Right atrium auricular region (tissue), 2 donors: ENCODE measurements around the gene GPR180. TPM values are rescaled to one million over a fixed set of nuclear protein-coding genes. Genes with fewer than 3 reads are reported as not detected.

Experiments
- DNase-seq: peaks from one replicate; pipeline ENCODE4 v3.0.0-alpha.2; 2019; ENCODE audit warnings: low spot score
- H3K27ac ChIP-seq, 2 donors: fragments of 200-600 bp; sonication (generic); 1 replicate in 1 of 2; 2 replicates in 1 of 2; pipeline ENCODE4 v1.5.1; 2016 to 2019
- H3K27me3 ChIP-seq, 2 donors: fragments of 200-600 bp; sonication (generic); one replicate each; pipeline versions ENCODE4 v1.5.1 to v1.6.0; 2017 to 2019
- H3K36me3 ChIP-seq: fragments of 200-600 bp; sonication (generic); one replicate; pipeline ENCODE4 v1.5.1; 2016
- H3K4me1 ChIP-seq, 2 donors: fragments of 200-600 bp; sonication (generic); one replicate each; pipeline versions ENCODE4 v1.5.1 to v1.6.0; 2017 to 2019
- H3K4me3 ChIP-seq, 2 donors: fragments of 200-600 bp; sonication (generic); 1 replicate in 1 of 2; 2 replicates in 1 of 2; pipeline ENCODE4 v1.5.1; 2017 to 2019; ENCODE audit warnings: mild to moderate bottlenecking in 1 of 2, moderate library complexity in 1 of 2
- H3K9me3 ChIP-seq, 2 donors: fragments of 200-600 bp; sonication (generic); one replicate each; pipeline ENCODE4 v1.5.1; 2019
- total RNA-seq, 2 donors: library from RNA; depleted of rRNA; stranded (reverse); fragments of >200 nt; gene quantifications; one replicate each; pipeline ENCODE4 v1.1.0, GENCODE V29; 2016
- TF ChIP-seq, protein P1 (sequence below), 2 donors: fragments of 200-600 bp; sonication (generic); IDR thresholded peaks; one replicate each; pipeline ENCODE4 v1.5.1; 2019; ENCODE audit warnings: antibody characterized with exemption in 2 of 2

The GPR180 gene
- total RNA-seq, 2 donors from 2014 or later: 3.8 to 5.0 TPM

DNA sequence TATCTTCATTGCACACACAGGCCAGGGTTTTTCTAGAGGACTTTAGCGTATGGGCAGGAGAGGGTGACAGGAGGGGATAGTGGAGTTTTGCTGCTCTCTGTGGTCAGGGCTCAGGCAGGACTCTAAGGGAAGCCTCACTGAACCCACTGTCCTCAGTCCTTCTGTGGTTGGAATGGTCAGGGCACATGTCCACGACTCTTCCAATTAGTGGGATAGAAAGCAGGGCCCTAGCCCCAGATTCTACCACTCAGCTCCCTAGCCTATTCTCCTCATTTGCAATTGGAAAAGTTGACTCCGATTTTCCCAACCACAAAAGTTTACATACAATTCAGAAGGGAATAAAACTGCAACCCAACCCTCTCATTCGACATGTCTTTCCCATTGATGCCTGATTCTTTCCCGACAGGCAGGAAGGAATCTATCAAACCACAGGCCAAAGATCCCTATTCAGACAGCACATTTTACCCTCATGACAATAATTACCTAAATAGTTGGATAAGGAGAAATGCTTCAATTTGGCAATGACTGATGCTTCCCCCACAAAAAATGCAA lies 43.9 kb upstream of the GPR180 start:
- no peaks in the 10 kb centered on the region for H3K36me3 ChIP-seq
- H3K27ac ChIP-seq: no peak overlapping the region
- no peaks in the 10 kb centered on the region for H3K27me3 ChIP-seq
- TF ChIP-seq, protein P1, sequence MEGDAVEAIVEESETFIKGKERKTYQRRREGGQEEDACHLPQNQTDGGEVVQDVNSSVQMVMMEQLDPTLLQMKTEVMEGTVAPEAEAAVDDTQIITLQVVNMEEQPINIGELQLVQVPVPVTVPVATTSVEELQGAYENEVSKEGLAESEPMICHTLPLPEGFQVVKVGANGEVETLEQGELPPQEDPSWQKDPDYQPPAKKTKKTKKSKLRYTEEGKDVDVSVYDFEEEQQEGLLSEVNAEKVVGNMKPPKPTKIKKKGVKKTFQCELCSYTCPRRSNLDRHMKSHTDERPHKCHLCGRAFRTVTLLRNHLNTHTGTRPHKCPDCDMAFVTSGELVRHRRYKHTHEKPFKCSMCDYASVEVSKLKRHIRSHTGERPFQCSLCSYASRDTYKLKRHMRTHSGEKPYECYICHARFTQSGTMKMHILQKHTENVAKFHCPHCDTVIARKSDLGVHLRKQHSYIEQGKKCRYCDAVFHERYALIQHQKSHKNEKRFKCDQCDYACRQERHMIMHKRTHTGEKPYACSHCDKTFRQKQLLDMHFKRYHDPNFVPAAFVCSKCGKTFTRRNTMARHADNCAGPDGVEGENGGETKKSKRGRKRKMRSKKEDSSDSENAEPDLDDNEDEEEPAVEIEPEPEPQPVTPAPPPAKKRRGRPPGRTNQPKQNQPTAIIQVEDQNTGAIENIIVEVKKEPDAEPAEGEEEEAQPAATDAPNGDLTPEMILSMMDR (IDR thresholded peaks at IDR 0.05): no peak
- H3K9me3 ChIP-seq: no peaks in the 10 kb centered on the region
- H3K4me3 ChIP-seq: no peak overlapping the region
- H3K4me1 ChIP-seq: no peaks in the 10 kb centered on the region
- no peak for DNase-seq

DNA sequence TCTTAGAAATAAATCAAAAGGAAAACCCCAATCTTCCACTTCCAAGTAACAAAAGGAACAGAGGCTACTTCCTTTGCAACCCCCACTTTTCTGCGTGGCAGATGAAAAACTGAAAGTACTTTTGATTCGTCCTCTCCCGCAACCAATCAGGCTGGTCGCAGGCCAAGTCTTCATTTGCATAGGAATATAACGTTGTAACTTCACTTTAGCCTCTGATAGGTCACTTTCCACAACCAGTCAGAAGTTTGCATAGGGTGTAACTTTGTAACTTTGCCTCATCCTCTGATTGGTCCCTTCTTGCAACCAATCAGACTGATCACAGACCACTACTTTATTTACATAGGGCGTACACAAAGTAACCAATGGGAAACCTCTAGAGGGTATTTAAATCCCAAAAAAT lies 42.9 kb upstream of the GPR180 start:
- H3K4me1 ChIP-seq: no peaks in the 10 kb centered on the region
- H3K27ac ChIP-seq: no peak overlapping the region
- TF ChIP-seq, protein P1 (IDR thresholded peaks at IDR 0.05): no peak
- no peaks in the 10 kb centered on the region for H3K36me3 ChIP-seq
- no peaks in the 10 kb centered on the region for H3K9me3 ChIP-seq
- no peaks in the 10 kb centered on the region for H3K27me3 ChIP-seq
- DNase-seq: no peak
- H3K4me3 ChIP-seq: no peak overlapping the region

DNA sequence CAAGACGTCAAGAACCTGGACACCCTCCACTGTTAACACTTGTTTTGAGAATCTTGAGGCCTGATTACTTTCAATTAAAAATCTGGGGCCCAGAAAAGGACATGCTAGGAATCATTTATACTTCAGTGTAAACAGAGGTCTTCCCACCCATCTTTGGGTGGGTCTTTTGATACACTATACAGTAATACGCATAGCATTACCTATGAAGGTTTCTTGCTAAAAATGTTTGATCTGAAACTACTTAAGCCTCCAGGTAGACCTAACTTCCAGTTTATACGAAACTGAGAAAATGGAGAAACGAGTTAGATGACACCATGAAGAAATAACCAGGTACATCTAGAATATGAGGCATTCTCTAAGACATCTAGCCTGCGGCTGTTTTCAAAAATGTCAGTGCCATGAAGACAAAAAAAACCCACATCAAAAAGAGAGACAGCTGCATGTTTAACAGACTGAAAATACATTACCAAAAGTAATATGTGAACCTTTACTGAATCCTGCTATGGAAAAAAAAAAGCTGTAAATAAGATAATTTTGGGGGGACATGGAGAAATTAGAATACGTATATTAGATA lies 42.3 kb upstream of the GPR180 start:
- no peaks in the 10 kb centered on the region for H3K4me1 ChIP-seq
- no peak overlapping the region for H3K4me3 ChIP-seq
- TF ChIP-seq, protein P1 (IDR thresholded peaks at IDR 0.05): no peak
- H3K36me3 ChIP-seq: no peaks in the 10 kb centered on the region
- DNase-seq: no peak
- H3K27ac ChIP-seq: no peak overlapping the region
- no peaks in the 10 kb centered on the region for H3K9me3 ChIP-seq
- no peaks in the 10 kb centered on the region for H3K27me3 ChIP-seq

DNA sequence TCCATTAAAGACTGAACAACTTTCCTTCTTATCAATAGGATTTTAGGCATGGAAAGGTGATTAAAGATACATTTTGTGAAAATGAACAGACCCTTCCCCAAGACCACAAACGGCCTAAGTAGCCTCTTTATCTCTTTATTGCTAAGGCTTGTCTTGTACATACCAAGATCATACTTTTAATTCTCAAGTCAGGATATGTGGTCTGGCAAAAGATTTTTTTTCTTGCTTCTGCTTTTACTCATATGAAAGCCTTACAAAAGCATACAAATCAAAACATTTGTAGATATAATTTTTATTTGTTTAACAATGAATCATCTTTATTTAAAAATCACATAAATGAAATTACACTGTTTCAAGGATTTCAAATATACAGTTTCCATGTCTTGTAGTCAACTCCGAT lies 41.5 kb upstream of the GPR180 start:
- Histone ChIP-seq H3K4me1 (no peaks in the 10 kb centered on the region), H3K27ac (no peak overlapping the region), H3K36me3 (no peaks in the 10 kb centered on the region), H3K27me3 (no peaks in the 10 kb centered on the region), H3K4me3 (no peak overlapping the region), H3K9me3 (no peaks in the 10 kb centered on the region)
- DNase-seq: no peak
- TF ChIP-seq, protein P1 (IDR thresholded peaks at IDR 0.05): no peak

DNA sequence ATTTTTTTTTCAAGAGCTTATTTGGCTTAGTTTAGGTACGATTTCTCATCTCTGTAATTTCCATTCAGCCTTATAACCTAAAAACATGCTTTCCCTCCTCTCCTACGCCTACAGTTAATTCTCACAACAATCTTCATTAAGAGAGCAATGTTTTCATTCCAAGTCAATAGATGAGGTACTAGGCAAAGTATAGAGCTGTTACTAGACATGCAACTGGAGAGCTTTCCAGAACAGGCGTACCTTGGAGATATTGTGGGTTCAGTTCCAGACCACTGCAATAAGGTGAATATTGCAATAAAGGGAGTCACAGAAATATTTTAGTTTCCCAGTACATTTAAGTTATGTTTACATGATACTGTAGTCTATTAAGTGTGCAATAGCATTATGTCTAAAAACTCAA lies 40.5 kb upstream of the GPR180 start:
- Histone ChIP-seq H3K4me3 (no peak overlapping the region), H3K27ac (no peak overlapping the region), H3K9me3 (no peaks in the 10 kb centered on the region), H3K4me1 (no peaks in the 10 kb centered on the region), H3K27me3 (no peaks in the 10 kb centered on the region), H3K36me3 (no peaks in the 10 kb centered on the region)
- TF ChIP-seq, protein P1 (IDR thresholded peaks at IDR 0.05): no peak
- DNase-seq: no peak

DNA sequence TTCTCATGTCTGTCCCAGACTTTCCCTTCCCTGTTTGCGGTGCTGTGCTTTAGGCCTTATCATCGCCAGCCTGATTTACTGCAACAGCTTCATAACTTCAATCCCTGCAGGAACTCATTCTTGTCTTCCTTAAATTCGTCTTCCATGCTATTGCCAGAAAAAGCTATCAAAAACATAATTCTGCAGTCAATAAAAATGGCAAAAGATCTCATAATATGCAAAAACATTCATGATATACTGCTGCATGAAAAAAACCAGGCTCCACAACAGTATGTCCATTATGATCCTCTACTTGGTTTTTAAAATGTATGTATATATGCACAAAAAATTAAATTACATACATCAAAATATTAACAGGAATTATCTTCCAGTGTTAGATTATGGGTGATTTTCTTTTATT lies 34.1 kb upstream of the GPR180 start:
- no peak for DNase-seq
- peaks cover under 1% of the 10 kb centered on the region for H3K36me3 ChIP-seq
- no peaks in the 10 kb centered on the region for H3K4me1 ChIP-seq
- H3K27ac ChIP-seq: no peak overlapping the region
- no peak overlapping the region for H3K4me3 ChIP-seq
- no peaks in the 10 kb centered on the region for H3K9me3 ChIP-seq
- TF ChIP-seq, protein P1 (IDR thresholded peaks at IDR 0.05): no peak
- H3K27me3 ChIP-seq: no peaks in the 10 kb centered on the region
